ENCODE measurements around the gene NPAS3.

The NPAS3 gene

DNA sequence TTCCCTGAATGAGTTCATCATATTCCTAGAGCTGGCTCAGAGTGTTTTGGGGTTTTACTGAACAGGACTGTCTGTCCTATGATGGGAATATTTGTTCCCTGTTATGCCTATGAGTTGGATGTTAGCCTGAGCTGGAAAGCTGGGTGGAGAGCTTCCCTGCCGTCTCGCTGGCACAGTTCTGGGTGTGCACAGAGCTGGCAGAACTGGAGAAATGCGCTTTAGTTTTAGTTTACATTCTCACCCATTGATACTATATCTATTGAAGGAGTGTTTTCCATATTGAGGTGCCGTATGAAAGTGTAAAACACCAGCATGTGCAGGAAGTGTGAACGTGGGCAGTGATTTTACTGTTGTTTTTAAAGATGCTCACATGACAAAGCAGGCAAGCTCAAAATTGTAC, 549.9 kb downstream of the NPAS3 start:
- DNase-seq (ENCODE audit: low read depth), result no peak
- in situ Hi-C loops (cut with HindIII; ENCODE audit: low sequenced_read_pairs), result no loop called here
- TF ChIP-seq CTCF (IDR thresholded peaks at IDR 0.05; ENCODE audit: low read depth, low read length, missing control alignments), result no peak
- H3K4me3 ChIP-seq (ENCODE audit: low read depth, low read length), result no peak overlapping the region

DNA sequence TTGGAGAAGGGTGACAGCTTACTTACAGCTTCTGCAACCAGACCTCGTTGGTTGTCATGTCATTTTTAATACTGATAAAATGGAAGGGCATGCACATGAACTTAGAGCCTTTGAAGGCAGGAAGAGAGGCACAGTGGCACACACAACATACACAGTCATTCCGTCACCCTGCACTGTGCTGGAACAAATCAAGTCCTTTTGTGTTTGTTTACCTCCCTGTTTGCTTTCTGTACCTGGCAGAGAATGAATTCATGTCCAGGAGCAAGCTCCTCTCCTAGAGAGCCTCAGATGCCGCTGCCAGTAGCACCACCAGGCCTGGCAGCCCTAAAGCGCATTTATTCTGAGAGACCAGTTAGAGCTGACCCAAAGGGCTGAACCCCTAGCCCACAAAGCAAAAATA, 551.9 kb downstream of the NPAS3 start:
- DNase-seq (ENCODE audit: low read depth), result no peak
- TF ChIP-seq CTCF (IDR thresholded peaks at IDR 0.05; ENCODE audit: low read depth, low read length, missing control alignments), result no peak
- in situ Hi-C loops (cut with HindIII; ENCODE audit: low sequenced_read_pairs), result no loop called here
- H3K4me3 ChIP-seq (ENCODE audit: low read depth, low read length), result no peak overlapping the region

DNA sequence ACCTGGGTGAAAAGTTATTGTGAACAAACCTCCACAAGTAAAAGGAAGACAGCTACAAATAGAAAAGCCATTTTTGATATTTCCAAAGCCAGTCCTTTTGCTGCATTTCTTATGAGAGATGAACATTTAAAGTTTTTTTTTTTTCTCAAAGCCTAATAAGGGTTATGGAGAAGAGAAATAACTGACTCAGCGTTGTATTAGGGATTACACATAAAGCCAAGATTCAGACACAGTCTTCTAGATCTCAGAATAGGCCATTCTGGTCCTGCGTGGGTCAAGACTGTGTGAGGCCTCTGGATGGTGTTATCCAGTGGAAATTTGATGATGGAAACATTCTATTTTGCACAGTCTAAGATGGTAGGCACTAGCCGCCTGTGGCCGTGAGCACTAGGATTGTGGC, 552.4 kb downstream of the NPAS3 start:
- in situ Hi-C loops (cut with HindIII; ENCODE audit: low sequenced_read_pairs), result no loop called here
- TF ChIP-seq CTCF (IDR thresholded peaks at IDR 0.05; ENCODE audit: low read depth, low read length, missing control alignments), result no peak
- no peak overlapping the region for H3K4me3 ChIP-seq (ENCODE audit: low read depth, low read length)
- no peak for DNase-seq (ENCODE audit: low read depth)

- TF ChIP-seq CTCF (IDR thresholded peaks at IDR 0.05; ENCODE audit: low read depth, low read length, missing control alignments), result no peak
- H3K4me3 ChIP-seq (ENCODE audit: low read depth, low read length), result no peak overlapping the region
- in situ Hi-C loops (cut with HindIII; ENCODE audit: low sequenced_read_pairs), result no loop called here
- no peak for DNase-seq (ENCODE audit: low read depth)
These were observed 553.8 kb downstream of the NPAS3 start for GRCh38 chr14:33492491-33492890.

- in situ Hi-C loops (cut with HindIII; ENCODE audit: low sequenced_read_pairs), result no loop called here
- TF ChIP-seq CTCF (IDR thresholded peaks at IDR 0.05; ENCODE audit: low read depth, low read length, missing control alignments), result no peak
- DNase-seq (ENCODE audit: low read depth), result no peak
- no peak overlapping the region for H3K4me3 ChIP-seq (ENCODE audit: low read depth, low read length)
These were observed 554.6 kb downstream of the NPAS3 start for GRCh38 chr14:33493266-33493665.

DNA sequence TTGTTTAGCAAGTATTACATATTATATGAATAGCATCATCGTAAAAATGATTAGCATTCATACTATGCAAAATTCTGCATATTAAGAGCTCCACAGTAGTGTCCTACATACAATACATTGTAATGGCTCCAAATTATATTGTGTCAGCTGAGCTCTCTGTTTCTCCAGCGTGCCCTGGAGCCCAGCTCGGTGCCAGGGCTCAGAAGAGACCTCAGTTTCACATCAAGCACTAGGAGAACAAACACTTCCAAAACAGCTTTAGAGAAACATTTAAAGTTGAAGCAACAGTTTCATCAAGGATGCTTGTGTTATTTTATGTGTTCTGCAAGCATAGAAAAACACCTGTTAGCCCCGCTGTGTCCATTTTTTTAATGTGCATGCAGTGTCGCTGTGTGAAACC, 555.3 kb downstream of the NPAS3 start:
- TF ChIP-seq CTCF (IDR thresholded peaks at IDR 0.05; ENCODE audit: low read depth, low read length, missing control alignments), result no peak
- in situ Hi-C loops (cut with HindIII; ENCODE audit: low sequenced_read_pairs), result no loop called here
- DNase-seq (ENCODE audit: low read depth), result no peak
- no peak overlapping the region for H3K4me3 ChIP-seq (ENCODE audit: low read depth, low read length)

- H3K4me3 ChIP-seq (ENCODE audit: low read depth, low read length), result no peak overlapping the region
- in situ Hi-C loops (cut with HindIII; ENCODE audit: low sequenced_read_pairs), result no loop called here
- no peak for TF ChIP-seq CTCF (IDR thresholded peaks at IDR 0.05; ENCODE audit: low read depth, low read length, missing control alignments)
- DNase-seq (ENCODE audit: low read depth), result no peak
These were observed 561.0 kb downstream of the NPAS3 start for GRCh38 chr14:33499687-33500086.

All from astrocyte of the cerebellum (primary cell).